NCI-H2081 (cell line): ENCODE data around the gene THBS1.

Source experiments
- DNase-seq, 2 experiments: peaks; one replicate each; lab custom pipeline; 2025; lab: John Stamatoyannopoulos, UW

THBS1 gene

GRCh38 chr15:39574427-39574826 is 6.5 kb upstream of the THBS1 start:
- DNase-seq: no peak

- no peak for DNase-seq
Measured at GRCh38 chr15:39575180-39575579, 5.7 kb upstream of the THBS1 start.

DNA sequence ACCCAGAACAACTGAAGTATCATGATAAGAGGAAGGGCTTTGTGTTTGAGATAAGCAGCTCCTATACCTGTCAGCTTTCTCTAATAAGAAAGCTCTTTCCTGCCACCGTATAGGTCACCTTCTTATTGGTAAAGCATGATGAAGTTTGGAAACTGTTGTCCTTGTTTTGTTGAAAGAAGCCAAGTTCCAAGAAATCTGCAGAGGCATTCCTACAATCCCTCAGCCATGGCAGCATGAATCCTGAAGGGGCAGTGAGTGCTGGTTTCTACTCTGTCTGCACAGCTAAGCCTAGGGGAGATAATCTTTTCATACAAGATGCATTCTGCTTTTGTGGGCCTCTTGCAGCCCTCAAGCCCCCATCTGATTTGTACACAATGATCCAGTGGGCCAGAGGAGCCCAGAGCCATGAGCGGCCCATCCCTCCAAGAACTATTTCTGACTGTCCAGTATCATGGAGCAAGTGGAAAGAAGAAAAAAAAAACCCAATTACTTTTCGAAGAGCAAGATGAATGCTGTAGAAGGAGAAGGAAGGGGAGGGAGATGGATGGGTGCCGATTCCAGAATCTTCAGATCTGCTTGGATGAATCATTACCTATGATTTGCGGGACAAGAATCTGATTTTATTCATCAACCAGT is 1.9 kb upstream of the THBS1 start:
- no peak for DNase-seq

- peak in 1 of 2 experiments; percentile 20 for DNase-seq
Measured at GRCh38 chr15:39579487-39580116, 1.3 kb upstream of the THBS1 start.

GRCh38 chr15:39580117-39580484 is 778 bp upstream of the THBS1 start:
- DNase-seq: peak; percentile 75 to 85

DNA sequence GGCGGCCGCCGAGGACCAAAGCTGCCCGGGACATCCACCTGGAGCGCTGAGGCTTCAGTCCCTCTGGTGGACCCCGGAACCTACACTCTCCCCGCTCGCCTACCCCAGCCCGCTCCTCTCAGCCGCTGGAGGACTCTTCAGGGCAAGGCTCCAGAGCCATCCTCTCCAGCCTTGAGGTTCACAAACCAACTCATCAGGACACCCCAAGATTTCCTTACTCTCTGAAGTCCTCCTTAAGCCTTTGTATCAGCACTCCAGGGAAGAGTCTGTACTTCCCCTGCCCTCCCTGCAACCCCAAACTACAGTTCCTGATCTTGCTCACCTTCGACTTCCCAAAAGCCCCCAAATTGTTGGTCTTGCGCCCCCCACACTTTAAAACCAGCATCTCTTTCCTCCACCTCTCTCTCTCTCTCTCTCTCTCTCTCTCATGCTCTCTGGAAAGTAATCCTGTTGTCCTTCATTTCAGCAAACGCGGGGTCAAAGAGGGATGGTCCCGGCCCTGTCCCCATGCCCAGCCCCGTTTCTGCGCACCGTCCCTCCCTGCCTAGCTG is 438 bp downstream of the THBS1 start:
- no peak for DNase-seq

DNA sequence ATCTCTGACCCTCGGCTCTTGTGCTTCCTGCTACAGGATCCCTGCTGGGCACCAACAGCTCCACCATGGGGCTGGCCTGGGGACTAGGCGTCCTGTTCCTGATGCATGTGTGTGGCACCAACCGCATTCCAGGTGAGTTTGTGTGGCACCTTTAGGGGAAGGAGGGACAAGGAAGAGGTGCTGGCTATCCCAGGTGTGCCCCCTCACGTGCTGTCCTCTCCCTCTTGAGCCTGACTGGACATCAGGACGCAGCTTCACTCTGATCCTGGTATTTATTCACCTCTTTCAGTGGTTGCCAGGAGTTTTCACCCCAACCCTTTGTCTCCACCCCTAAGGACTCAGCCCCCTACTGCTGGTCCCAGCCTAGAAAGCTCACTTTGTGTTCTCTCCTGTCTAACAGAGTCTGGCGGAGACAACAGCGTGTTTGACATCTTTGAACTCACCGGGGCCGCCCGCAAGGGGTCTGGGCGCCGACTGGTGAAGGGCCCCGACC is 960 bp downstream of the THBS1 start:
- no peak for DNase-seq

GRCh38 chr15:39582286-39582976 is 1.6 kb downstream of the THBS1 start:
- DNase-seq: no peak

GRCh38 chr15:39582977-39583595 is 2.2 kb downstream of the THBS1 start:
- DNase-seq: no peak

GRCh38 chr15:39583596-39584265 is 2.9 kb downstream of the THBS1 start:
- no peak for DNase-seq

- no peak for DNase-seq
Measured at GRCh38 chr15:39584266-39584659, 3.4 kb downstream of the THBS1 start.

DNA sequence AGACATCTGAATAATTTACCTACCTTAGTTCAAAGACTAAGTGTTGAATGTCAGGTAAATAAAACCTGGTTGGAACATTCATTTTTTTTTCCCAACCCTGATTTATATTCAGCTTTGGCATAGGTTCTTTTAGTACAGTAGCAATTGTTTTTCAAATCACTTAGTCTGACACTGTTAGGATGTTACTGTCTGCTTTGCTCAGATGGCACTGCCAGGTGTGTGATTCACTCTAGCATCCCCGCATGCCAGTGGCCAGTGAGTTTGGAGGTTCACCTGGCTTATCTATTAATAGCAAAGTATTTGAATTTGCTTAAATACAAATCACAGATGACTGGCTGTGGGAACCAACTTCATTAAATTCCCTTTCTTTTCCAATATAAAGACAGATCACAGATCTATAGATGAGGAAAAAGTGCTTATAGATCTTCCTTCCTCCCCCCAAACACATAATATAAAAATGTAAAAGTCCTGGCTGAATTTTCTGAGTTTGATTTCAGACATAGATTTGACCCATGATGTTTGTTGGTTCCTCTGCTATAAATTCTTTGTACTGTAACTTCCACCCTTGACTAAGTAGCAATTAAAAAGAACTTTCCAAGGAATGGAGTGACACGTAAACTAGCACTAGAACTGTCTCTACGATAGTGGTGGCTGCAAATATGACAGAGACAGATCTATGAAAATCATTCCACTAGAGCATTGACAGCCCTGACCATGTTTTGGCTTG is 3.9 kb downstream of the THBS1 start:
- no peak for DNase-seq

- no peak for DNase-seq
Measured at GRCh38 chr15:39585389-39585841, 4.5 kb downstream of the THBS1 start.

GRCh38 chr15:39585871-39586301 is 5.0 kb downstream of the THBS1 start:
- no peak for DNase-seq

- no peak for DNase-seq
Measured at GRCh38 chr15:39586387-39587095, 5.7 kb downstream of the THBS1 start.

DNA sequence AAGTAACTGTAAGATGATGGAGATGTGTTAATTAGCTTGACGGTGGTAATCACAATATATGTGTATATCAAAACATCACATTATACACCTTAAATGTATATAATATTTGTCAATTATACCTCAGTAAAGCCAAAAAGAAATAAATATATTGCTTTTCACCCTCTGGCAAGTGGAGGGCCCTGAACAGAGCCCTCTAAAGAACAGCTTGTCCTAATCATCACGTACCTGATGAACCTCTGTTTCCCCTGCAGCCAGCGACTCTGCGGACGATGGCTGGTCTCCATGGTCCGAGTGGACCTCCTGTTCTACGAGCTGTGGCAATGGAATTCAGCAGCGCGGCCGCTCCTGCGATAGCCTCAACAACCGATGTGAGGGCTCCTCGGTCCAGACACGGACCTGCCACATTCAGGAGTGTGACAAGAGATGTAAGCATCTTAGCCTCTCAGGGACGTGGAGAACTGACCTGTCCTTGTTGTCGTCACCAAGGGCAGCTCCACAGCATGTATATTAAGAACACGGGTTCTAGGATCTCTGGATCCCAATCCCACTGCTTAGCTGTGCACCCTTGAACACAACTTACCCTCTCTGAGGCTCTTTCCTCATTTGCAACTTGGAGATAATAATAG is 6.3 kb downstream of the THBS1 start:
- no peak for DNase-seq

DNA sequence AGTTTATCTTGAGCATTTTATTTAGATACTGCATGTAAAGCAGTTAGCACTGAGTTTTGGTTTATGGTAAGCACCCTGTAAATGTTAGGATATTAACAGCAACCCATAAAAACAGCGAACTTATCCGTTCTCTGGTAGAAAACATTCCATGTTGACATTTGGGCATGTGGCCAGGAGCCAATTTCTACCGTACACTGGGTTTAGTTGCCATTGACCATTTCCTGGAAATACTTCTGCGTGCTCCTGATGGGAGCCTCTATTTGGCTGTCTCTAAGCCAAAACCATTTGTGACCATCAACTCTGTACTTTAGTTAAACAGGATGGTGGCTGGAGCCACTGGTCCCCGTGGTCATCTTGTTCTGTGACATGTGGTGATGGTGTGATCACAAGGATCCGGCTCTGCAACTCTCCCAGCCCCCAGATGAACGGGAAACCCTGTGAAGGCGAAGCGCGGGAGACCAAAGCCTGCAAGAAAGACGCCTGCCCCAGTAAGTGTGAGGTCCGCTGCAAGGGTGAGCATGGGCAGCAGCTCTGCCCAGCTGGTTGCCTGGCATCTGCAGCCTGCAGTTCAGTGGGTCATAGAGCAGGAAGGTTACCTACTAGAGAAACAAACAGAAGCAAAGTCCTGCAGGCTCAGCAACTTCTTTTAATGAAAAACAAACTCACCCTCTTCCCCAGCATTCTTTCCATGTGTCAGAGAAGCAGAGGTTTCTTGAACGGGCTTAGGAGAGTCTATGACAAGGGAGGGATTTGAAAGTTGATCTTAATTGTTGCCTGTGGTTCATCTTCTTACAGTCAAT is 7.1 kb downstream of the THBS1 start:
- DNase-seq: no peak

DNA sequence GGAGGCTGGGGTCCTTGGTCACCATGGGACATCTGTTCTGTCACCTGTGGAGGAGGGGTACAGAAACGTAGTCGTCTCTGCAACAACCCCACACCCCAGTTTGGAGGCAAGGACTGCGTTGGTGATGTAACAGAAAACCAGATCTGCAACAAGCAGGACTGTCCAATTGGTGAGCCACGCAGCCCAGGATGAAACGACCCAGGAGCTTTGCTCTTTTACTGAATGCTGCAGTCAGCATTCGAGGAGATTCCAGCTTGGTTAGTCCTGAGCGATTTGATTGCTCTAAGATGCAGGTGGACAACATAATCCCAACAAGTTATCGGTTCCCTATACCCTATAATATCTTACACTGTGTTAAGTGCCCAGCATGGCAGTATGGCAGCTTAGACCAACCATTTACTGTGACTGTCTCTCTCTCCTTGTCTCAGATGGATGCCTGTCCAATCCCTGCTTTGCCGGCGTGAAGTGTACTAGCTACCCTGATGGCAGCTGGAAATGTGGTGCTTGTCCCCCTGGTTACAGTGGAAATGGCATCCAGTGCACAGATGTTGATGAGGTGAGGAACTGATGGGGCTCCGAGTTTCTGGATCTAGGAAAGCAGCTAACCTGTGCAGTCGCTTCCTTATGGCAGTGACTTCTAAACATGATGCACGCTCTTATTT is 7.8 kb downstream of the THBS1 start:
- DNase-seq: no peak
